Immature natural killer cell (primary cell): ENCODE results near the gene COLEC12. TPM values are rescaled to one million over a fixed set of nuclear protein-coding genes. Genes with fewer than 3 reads are reported as not detected.

Source experiments
- DNase-seq, 3 donors: peaks; one replicate each; pipeline ENCODE4 v3.0.0; 2022; ENCODE audit warnings: mixed read lengths in 1 of 3
- H3K27ac Mint-ChIP-seq, 6 donors: one replicate each; pipeline ENCODE4 v1.8.0; 2020; ENCODE audit warnings: mixed read lengths in 6 of 6, mild to moderate bottlenecking in 5 of 6, inconsistent platforms in 4 of 6, moderate library complexity in 3 of 6
- H3K27me3 Mint-ChIP-seq, 3 donors: one replicate each; pipeline ENCODE4 v1.8.0; 2020 to 2021; ENCODE audit warnings: low read depth in 3 of 3, mild to moderate bottlenecking in 3 of 3, mixed read lengths in 3 of 3, moderate library complexity in 3 of 3, inconsistent platforms in 1 of 3
- H3K36me3 Mint-ChIP-seq, 3 donors: one replicate each; pipeline ENCODE4 v1.8.0; 2020; ENCODE audit warnings: mixed read lengths in 3 of 3, inconsistent platforms in 2 of 3, mild to moderate bottlenecking in 2 of 3
- H3K4me1 Mint-ChIP-seq, 2 donors: one replicate each; pipeline ENCODE4 v1.8.0; 2020; ENCODE audit warnings: inconsistent platforms in 2 of 2, mild to moderate bottlenecking in 2 of 2, mixed read lengths in 2 of 2, moderate library complexity in 1 of 2
- H3K4me3 Mint-ChIP-seq, 5 donors: one replicate each; pipeline ENCODE4 v1.8.0; 2020; ENCODE audit warnings: mild to moderate bottlenecking in 5 of 5, mixed read lengths in 5 of 5, inconsistent platforms in 3 of 5, moderate library complexity in 3 of 5
- H3K9me3 Mint-ChIP-seq, 6 donors: one replicate each; pipeline ENCODE4 v1.8.0; 2020; ENCODE audit warnings: mild to moderate bottlenecking in 6 of 6, mixed read lengths in 6 of 6, inconsistent platforms in 4 of 6, moderate library complexity in 3 of 6
- polyA plus RNA-seq, 3 donors: library from polyadenylated mRNA; unstranded; fragments of 300-500 nt; fragmentation: Illumina TruSeq; gene quantifications; one replicate each; pipeline ENCODE4 v1.2.3, GENCODE V29; 2021

The COLEC12 gene
- polyA plus RNA-seq, 3 donors from 2014 or later = not detected

DNA sequence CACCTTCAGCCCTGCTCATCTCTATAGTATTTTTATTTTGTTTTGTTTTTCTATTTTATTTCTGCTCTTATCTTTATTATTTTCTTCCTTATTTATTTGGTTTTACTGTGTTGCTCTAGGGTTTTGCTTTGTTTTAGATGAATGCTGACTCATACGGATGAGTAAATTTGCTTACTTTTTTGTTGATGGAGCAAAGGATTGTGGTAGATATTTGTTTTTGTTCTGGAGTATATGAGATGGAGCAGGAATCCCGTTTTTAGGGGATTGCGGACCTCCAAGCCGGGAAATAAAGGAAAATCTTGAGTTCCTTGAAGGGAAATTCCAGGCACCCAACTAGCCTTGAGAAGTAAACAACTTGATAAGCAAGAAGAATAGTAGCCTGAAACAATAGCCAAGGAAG lies 15.3 kb upstream of the COLEC12 start:
- H3K36me3 Mint-ChIP-seq = no peaks in the 10 kb centered on the region
- peaks cover 0 to 5% (median 4%) of the 10 kb centered on the region in 3 donors for H3K27me3 Mint-ChIP-seq
- no peak for DNase-seq
- H3K4me1 Mint-ChIP-seq = peaks cover 10 to 13% of the 10 kb centered on the region in 2 donors
- H3K9me3 Mint-ChIP-seq = peaks cover 0 to 1% (median 0%) of the 10 kb centered on the region in 6 donors
- H3K27ac Mint-ChIP-seq = no peak overlapping the region
- H3K4me3 Mint-ChIP-seq = no peak overlapping the region

DNA sequence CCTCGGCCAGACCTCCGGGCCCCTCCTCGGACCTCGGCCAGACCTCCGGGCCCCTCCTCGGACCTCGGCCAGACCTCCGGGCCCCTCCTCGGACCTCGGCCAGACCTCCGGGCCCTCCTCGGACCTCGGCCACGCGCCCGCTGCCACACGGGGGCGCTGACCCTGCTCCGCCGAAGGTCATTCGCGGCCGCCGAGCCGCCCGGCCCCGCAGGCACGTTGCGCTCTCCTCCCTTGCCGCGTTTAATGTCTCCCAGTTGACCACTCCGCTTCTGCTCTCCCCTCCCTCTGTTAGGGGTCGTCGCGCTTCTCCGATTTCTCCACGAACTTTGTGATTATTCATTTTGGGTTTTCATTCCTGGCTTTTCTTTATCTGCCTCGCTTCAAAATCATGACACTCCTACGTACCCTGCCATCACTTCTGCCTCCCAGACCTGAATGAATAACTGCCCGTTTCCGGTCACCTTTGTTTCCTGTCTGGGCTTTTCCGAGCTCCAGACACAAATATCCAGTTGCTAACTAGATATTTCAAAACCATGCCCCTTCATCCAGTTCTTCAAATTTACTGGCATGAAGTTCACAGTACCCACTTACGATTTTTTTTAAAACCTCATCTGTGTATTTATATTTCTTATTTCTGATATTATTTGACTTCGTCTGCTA lies 14.8 kb upstream of the COLEC12 start:
- peaks cover 10 to 13% of the 10 kb centered on the region in 2 donors for H3K4me1 Mint-ChIP-seq
- DNase-seq = no peak
- H3K4me3 Mint-ChIP-seq = no peak overlapping the region
- peaks cover 0 to 1% (median 0%) of the 10 kb centered on the region in 6 donors for H3K9me3 Mint-ChIP-seq
- H3K27ac Mint-ChIP-seq = no peak overlapping the region
- peaks cover 0 to 5% (median 4%) of the 10 kb centered on the region in 3 donors for H3K27me3 Mint-ChIP-seq
- no peaks in the 10 kb centered on the region for H3K36me3 Mint-ChIP-seq

DNA sequence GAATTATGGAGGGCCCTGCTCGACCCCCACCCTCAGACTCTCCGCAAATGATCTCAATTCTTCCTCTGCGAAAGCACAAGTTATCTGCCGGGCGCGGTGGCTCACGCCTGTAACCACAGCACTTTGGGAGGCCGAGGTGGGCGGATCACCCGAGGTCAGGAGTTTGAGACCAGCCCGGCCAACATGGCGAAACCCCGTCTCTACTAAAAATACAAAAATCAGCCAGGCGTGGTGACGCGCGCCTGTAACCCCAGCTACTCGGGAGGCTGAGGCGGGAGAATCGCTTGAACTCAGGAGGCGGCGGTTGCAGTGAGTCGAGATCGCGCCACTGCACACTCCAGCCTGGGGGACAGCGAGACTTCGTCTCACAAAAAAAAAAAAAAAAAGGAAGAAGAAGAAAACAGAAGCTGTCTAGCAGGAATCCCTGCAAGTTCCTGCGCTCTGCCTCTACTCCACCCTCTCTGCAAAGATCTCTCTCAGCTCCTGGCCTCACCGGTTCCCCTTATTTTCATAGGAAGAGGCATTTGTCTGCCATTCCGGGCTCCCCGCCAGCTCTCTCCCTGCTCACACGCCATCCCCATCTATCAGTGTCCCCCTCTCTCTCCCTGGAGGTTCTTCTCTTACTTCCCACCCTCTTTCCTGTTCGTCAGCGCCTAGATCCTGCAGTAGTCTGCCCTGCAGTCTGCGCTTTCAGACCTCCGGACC lies 13.5 kb upstream of the COLEC12 start:
- DNase-seq = no peak
- Mint-ChIP-seq H3K27me3 (peaks cover 0 to 5% (median 4%) of the 10 kb centered on the region in 3 donors), H3K4me1 (peaks cover 9 to 10% of the 10 kb centered on the region in 2 donors), H3K36me3 (no peaks in the 10 kb centered on the region), H3K9me3 (peaks cover 0 to 1% (median 0%) of the 10 kb centered on the region in 6 donors), H3K4me3 (no peak overlapping the region), H3K27ac (no peak overlapping the region)

DNA sequence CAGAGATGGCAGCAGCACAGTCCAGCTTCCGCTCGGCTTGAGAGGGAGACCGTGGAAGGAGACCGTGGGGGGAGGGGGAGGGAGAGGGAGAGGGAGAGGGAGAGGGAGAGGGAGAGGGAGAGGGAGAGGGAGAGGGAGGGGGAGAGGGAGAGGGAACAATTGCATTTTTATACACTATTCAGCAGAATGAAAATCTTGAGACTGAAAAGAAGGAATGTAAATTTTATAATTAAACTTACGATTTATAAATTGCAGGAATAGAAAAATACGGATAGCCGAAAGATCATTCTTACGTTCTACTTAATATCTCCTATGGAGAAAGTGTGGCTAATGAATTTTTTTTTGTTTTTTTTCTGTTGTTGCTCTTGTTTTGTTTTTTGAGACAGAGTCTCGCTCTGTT lies 12.5 kb upstream of the COLEC12 start:
- H3K36me3 Mint-ChIP-seq = no peaks in the 10 kb centered on the region
- H3K27ac Mint-ChIP-seq = no peak overlapping the region
- H3K4me1 Mint-ChIP-seq = peaks cover 0 to under 1% of the 10 kb centered on the region in 2 donors
- no peak overlapping the region for H3K4me3 Mint-ChIP-seq
- peaks cover 0 to 1% (median 0%) of the 10 kb centered on the region in 6 donors for H3K9me3 Mint-ChIP-seq
- DNase-seq = no peak
- H3K27me3 Mint-ChIP-seq = peaks cover 0 to 5% (median 4%) of the 10 kb centered on the region in 3 donors

DNA sequence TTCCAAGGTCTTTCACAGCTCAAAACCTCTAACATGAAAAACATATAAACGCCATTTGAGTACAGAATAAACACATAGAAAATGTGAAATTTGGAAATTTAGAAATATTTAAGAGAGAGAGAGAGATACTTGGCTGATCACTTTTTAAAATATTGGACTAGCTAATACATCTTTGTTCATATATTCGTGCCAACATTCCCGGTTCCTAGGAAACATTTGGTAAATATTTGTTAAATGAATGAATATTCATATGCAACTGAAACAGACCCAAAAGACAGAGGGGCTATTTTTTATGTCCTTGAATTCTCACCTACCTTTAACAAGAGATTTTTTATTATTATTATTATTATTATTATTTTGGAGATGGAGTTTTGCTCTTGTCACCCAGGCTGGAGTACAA lies 8.3 kb upstream of the COLEC12 start:
- H3K4me3 Mint-ChIP-seq = no peak overlapping the region
- H3K27ac Mint-ChIP-seq = no peak overlapping the region
- no peaks in the 10 kb centered on the region for H3K36me3 Mint-ChIP-seq
- H3K27me3 Mint-ChIP-seq = peaks cover 0 to 2% (median 0%) of the 10 kb centered on the region in 3 donors
- no peak for DNase-seq
- H3K4me1 Mint-ChIP-seq = no peaks in the 10 kb centered on the region
- H3K9me3 Mint-ChIP-seq = peaks cover 0 to 2% (median 0%) of the 10 kb centered on the region in 6 donors

DNA sequence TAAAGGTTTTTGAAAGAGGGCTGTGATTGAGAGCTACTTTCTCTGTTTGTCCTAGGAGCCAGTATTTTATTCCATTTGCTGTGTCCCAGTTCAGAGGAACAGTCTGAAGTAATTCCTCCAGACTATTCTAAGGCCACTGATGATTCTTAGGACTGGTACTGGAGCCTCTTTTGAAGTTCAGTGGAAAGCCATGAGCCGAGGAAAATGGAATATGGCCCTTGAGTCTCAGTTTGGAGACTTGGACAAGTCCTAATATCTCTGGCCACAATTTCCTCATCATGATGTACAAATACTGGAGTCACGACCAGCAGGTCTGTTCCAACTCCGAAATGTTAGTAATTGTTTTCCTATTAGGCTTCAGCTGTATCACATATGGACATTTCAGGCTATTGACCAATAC lies 7.1 kb upstream of the COLEC12 start:
- no peak overlapping the region for H3K4me3 Mint-ChIP-seq
- H3K27ac Mint-ChIP-seq = no peak overlapping the region
- H3K36me3 Mint-ChIP-seq = no peaks in the 10 kb centered on the region
- no peaks in the 10 kb centered on the region for H3K4me1 Mint-ChIP-seq
- peaks cover 0 to 7% (median 0%) of the 10 kb centered on the region in 3 donors for H3K27me3 Mint-ChIP-seq
- no peak for DNase-seq
- peaks cover 0 to 2% (median 0%) of the 10 kb centered on the region in 6 donors for H3K9me3 Mint-ChIP-seq

DNA sequence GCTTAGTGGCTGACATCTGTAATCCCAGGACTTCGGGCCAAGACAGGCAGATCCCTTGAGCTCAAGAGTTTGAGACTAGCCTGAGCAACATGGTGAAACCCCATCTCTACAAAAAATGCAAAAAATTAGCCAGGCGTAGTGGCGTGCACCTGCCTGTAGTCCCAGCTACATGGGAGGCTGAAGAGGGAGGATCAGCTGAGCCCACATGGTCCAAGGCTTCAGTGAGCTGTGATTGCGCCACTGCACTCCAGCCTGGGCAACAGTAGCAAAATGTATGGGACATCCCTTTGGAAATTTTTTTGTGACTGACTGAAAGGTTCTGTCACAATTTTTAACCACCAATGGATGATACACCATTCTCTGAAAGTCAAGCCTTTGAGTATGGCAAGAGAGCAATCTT lies 6.3 kb upstream of the COLEC12 start:
- H3K4me3 Mint-ChIP-seq = no peak overlapping the region
- no peaks in the 10 kb centered on the region for H3K4me1 Mint-ChIP-seq
- no peak overlapping the region for H3K27ac Mint-ChIP-seq
- DNase-seq = no peak
- peaks cover 0 to 2% (median 0%) of the 10 kb centered on the region in 6 donors for H3K9me3 Mint-ChIP-seq
- H3K36me3 Mint-ChIP-seq = no peaks in the 10 kb centered on the region
- H3K27me3 Mint-ChIP-seq = peaks cover 0 to 10% (median 0%) of the 10 kb centered on the region in 3 donors

DNA sequence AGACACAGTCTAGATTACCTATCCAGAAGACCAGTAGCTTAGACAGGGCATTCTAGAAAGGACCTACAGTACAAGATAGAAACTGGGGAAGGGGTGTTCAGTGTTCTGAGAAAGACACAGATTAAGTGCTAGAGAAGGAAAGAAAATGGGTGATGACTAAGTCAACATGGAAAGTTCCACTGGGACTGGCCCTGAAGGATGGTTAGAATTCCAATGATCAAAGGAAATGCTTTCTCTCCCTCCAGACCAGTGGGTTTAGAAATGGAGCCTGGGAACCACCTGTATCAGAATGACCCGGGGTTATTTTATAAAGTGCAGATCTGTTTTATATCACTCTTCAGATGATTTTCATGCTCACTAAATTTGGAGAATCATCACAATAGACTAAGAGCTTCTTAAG lies 5.8 kb upstream of the COLEC12 start:
- no peak overlapping the region for H3K27ac Mint-ChIP-seq
- no peak overlapping the region for H3K4me3 Mint-ChIP-seq
- H3K4me1 Mint-ChIP-seq = no peaks in the 10 kb centered on the region
- DNase-seq = no peak
- H3K9me3 Mint-ChIP-seq = peaks cover 0 to 2% (median 0%) of the 10 kb centered on the region in 6 donors
- no peaks in the 10 kb centered on the region for H3K36me3 Mint-ChIP-seq
- peaks cover 0 to 11% (median 3%) of the 10 kb centered on the region in 3 donors for H3K27me3 Mint-ChIP-seq

DNA sequence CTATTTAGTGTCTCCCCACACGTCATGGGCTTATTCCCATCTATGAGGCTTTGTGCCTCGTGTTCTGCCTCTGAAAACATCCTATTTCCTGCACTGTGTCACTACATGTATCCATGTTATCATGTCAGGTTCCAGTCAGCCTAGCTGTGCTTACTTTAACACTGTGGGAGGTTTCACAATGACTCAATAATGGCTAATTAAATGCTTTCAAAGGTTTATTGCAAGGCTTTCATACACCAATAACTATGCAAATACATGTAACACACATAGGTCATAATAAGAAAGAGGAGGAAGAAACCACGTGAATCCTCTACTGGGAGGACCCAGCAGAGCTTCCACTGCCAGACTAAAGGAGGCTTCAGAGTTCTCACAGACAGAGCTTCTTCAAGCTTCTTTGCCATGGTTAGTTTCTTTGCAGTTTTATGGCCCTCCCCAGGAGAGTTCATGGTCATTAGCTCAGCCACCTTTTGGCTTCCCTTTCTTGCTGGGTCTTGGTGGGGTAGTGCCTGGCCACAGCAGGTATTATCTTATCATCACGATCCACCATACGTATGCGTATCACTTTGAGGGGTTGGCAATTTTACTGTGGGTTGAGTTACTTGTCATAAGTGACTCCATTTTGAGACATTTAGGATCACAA lies 5.1 kb upstream of the COLEC12 start:
- no peak for DNase-seq
- H3K36me3 Mint-ChIP-seq = no peaks in the 10 kb centered on the region
- no peaks in the 10 kb centered on the region for H3K4me1 Mint-ChIP-seq
- peaks cover 0 to 2% (median 0%) of the 10 kb centered on the region in 6 donors for H3K9me3 Mint-ChIP-seq
- no peak overlapping the region for H3K27ac Mint-ChIP-seq
- peaks cover 1 to 17% (median 5%) of the 10 kb centered on the region in 3 donors for H3K27me3 Mint-ChIP-seq
- no peak overlapping the region for H3K4me3 Mint-ChIP-seq

DNA sequence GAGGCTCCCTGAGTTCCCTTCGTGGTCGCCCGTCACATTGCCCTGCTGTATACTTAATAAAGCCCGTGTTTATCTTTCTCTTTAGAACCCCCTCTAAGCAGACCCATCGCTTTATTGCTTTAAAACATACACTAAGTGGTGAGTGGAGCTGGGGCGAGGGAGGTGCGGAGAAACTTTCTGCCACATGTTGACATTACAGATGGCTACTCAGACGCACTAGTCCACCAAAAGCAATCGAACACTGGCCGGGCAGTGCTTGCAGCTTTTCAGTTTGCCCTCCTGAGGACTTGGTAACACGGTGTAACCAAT lies 859 bp upstream of the COLEC12 start:
- Mint-ChIP-seq H3K9me3 (peaks cover 0 to 2% (median 0%) of the 10 kb centered on the region in 6 donors), H3K36me3 (no peaks in the 10 kb centered on the region), H3K4me3 (no peak overlapping the region), H3K4me1 (no peaks in the 10 kb centered on the region), H3K27me3 (peaks cover 4 to 25% (median 5%) of the 10 kb centered on the region in 3 donors), H3K27ac (no peak overlapping the region)
- no peak for DNase-seq

DNA sequence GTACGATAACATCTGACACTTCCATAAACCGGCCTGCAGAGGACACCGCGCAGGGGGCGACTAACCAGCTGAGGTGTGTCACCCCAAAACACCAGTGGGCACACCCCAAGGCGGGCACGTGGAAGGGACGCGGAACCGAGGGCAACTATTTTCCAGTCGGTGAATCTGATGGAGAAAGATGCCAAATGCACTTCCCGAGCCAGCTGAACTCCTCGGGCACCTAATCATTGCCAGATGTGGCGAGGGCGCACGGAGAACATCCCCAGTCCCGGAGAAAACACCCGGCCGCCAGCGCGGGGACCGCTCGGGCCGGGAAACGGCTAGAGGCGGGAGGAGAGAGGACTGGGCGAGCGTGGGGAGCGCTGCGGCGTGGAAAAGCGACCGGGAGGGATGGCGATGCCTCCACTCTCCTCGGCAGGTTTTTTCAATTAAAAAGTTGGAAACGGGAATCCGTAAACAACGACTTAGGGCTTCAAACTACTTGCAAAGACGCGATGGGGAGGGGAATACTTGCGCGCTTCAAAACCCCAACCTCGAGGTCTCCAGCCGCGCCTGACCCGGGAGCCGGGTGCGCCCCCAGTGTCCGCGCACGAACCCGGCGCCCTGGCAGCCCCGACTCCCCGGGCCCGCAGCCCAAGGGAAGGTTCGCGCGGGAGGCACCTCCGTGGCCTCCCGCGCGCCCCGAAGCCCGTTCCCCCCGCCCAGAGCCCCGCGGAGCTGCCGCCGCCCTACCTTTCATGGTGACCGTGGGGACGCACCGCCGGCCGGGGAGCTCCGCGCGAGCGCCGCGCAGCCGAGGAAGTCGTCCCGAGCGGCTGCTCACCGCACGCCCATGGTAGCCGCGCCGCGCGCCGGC lies 497 bp downstream of the COLEC12 start:
- Mint-ChIP-seq H3K27me3 (peaks cover 4 to 23% (median 5%) of the 10 kb centered on the region in 3 donors), H3K4me1 (no peaks in the 10 kb centered on the region), H3K27ac (no peak overlapping the region), H3K9me3 (no peaks in the 10 kb centered on the region), H3K36me3 (no peaks in the 10 kb centered on the region), H3K4me3 (no peak overlapping the region)
- no peak for DNase-seq

DNA sequence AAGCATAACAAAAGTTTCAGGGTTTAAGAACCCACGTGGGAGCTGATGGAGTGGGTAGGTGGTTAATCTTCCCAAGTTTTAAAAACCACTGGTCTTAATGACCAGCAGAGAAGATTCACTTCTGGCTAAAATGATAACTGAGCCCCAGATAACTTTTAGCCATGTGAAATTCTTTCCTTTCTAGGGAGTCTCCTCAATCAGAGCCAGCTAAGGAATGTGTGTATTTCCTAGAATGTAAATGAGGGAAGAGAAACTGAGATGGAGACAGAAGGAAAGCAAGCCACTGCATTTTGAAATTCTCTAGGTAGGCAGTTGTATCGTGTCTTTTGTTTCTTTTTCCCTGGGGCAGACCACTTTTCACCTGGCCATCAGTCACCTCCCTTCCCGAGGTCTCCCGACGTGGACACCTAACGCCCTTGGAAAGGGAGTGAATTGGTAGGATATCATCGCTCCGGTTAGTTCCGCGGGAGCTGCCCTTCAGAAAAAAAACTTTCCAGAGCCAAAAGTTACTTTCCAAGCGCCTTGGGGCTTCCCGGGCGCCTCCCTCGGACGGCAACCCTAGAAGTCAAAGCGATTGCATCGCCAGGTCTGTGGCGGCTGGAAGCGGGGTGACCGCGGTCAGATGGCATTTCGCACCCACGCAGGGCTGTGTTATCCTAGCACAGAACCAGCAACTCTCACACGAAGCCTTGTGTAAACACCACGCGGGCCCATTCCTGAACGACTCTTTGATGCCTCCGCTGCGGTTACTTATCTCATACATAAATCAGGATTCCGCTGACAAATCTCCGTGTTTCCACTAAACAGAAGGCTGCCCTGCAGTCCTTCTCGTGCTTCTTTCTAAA lies 1.3 kb downstream of the COLEC12 start:
- peaks cover 4 to 23% (median 5%) of the 10 kb centered on the region in 3 donors for H3K27me3 Mint-ChIP-seq
- no peak for DNase-seq
- no peaks in the 10 kb centered on the region for H3K4me1 Mint-ChIP-seq
- no peak overlapping the region for H3K27ac Mint-ChIP-seq
- H3K4me3 Mint-ChIP-seq = no peak overlapping the region
- H3K36me3 Mint-ChIP-seq = no peaks in the 10 kb centered on the region
- no peaks in the 10 kb centered on the region for H3K9me3 Mint-ChIP-seq

DNA sequence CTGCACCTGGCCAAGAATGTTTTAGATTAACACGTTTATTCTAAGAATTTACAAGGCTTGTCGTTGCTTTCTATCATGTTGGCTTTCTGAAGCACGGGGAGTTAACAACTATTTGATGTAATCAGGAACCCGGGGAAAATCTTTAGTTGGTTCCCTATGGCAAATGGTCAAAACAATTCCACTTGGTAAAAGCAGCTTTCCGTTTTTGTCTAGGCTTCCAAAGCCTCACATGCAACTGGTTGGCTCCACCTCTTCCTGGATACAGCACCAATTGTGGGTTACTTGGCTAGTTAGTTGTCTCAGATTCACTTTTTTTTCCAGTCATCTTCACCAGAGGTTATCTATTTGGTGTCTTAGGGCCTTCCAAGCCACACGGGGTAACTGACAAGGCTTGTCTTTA lies 2.8 kb downstream of the COLEC12 start:
- DNase-seq = no peak
- peaks cover 5 to 18% (median 6%) of the 10 kb centered on the region in 3 donors for H3K27me3 Mint-ChIP-seq
- H3K4me3 Mint-ChIP-seq = no peak overlapping the region
- H3K9me3 Mint-ChIP-seq = no peaks in the 10 kb centered on the region
- H3K36me3 Mint-ChIP-seq = no peaks in the 10 kb centered on the region
- no peaks in the 10 kb centered on the region for H3K4me1 Mint-ChIP-seq
- no peak overlapping the region for H3K27ac Mint-ChIP-seq
